DMS 273 (cell line): ENCODE results near the gene CPSF3.
"Not testable (repeated sequence)": the region's sequence is repeated elsewhere in the genome, so short reads cannot be mapped to it uniquely, and the experiment has no call there.

Experiments used
- DNase-seq: peaks from one replicate; lab custom pipeline; 2025; ENCODE audit not compliant: unreplicated experiment; lab: John Stamatoyannopoulos, UW

CPSF3 gene

DNA sequence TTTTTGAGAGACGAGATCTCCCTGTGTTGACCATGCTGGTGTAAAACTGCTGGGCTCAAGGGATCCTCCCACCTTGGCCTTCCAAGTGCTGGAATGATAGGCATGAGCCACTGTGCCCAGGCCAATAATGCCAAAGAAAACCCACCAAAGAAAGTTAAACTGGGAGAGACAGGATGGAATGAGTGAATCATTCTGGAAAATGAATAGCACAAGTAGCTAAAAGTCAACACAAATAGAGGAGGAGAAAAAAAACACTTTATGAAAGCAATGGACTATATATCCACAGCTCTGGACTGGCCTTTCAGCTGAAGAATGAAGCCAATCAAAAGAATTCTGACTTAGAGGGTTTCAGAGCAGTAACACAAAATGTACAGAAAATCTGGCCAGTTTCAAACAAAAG, 74.8 kb downstream of the CPSF3 start:
- DNase-seq = no peak

- DNase-seq = no peak
Measured at GRCh38 chr2:9508931-9509330, 85.5 kb downstream of the CPSF3 start.

DNA sequence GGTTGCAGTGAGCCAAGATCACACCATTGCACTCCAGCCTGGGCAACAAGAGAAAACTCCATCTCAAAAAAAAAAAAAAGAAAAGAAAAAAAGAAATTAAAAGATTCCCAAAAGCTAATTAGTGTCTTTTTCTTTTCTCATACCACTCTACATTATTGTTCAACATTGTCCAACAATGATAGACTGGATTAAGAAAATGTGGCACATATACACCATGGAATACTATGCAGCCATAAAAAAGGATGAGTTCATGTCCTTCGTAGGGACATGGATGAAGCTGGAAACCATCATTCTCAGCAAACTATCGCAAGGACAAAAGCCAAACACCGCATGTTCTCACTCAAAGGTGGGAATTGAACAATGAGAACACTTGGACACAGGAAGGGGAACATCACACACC, 90.5 kb downstream of the CPSF3 start:
- not testable (repeated sequence) for DNase-seq

DNA sequence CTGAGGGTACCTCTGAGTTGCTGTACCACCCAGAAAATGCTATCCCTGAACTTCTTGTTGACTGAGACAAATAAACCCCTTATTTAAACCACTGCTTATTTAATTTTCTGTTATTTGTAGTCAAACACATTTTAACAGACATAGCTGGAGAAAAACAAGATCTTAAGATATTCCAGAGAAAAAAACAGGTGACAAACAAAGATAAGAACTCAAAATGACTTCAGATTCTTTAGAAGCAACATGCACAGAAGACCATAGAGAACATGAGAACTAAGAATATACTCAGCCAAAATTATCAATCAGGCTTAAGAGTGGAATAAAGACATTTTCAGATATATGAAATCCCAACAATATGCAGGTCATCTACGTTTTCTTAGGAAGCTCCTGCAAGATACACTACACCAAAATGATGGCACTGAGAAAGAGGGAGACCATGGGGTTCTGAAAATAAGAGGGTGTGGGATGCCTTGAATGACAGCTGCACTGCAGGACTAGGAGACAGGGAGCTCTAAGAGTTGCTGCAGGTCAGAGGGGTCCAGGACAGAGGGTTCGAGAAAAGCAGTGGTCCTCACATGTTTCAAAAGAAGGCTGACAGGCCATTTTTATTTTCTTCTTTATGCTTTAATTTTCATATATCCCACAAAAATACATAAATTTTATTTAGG, 93.8 kb downstream of the CPSF3 start:
- no peak for DNase-seq

GRCh38 chr2:9518163-9518562, 94.7 kb downstream of the CPSF3 start:
- DNase-seq = no peak

- DNase-seq = no peak
Measured at GRCh38 chr2:9518780-9519179, 95.3 kb downstream of the CPSF3 start.

- no peak for DNase-seq
Measured at GRCh38 chr2:9519250-9519649, 95.8 kb downstream of the CPSF3 start.
